Astrocyte of the cerebellum (primary cell): ENCODE data around the gene IL6.
A peak's percentile ranks its signal among the peaks of the same experiment; 100 is the strongest.
"Not testable (repeated sequence)": the region's sequence is repeated elsewhere in the genome, so short reads cannot be mapped to it uniquely, and the experiment has no call there.

Source experiments
- DNase-seq: peaks from one replicate; pipeline ENCODE4 v3.0.0-alpha.2; 2011; ENCODE audit warnings: low read depth
- H3K4me3 ChIP-seq: 2 replicates; pipeline ENCODE4 v1.5.1; 2011; ENCODE audit warnings: mild to moderate bottlenecking, low read depth, low read length, moderate library complexity
- in situ Hi-C: cut with HindIII; loops from 2 replicates; pipeline ENCODE4 v1.10.0; 2017; ENCODE audit warnings: low sequenced_read_pairs
- TF ChIP-seq, protein P1 (sequence below): IDR thresholded peaks from 2 replicates; pipeline ENCODE4 v1.5.1; 2012; ENCODE audit warnings: low read length, low read depth, moderate library complexity, mild to moderate bottlenecking; ENCODE audit errors: missing control alignments

Gene IL6

DNA sequence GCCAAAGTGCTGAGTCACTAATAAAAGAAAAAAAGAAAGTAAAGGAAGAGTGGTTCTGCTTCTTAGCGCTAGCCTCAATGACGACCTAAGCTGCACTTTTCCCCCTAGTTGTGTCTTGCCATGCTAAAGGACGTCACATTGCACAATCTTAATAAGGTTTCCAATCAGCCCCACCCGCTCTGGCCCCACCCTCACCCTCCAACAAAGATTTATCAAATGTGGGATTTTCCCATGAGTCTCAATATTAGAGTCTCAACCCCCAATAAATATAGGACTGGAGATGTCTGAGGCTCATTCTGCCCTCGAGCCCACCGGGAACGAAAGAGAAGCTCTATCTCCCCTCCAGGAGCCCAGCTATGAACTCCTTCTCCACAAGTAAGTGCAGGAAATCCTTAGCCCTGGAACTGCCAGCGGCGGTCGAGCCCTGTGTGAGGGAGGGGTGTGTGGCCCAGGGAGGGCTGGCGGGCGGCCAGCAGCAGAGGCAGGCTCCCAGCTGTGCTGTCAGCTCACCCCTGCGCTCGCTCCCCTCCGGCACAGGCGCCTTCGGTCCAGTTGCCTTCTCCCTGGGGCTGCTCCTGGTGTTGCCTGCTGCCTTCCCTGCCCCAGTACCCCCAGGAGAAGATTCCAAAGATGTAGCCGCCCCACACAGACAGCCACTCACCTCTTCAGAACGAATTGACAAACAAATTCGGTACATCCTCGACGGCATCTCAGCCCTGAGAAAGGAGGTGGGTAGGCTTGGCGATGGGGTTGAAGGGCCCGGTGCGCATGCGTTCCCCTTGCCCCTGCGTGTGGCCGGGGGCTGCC, at the start of gene IL6:
TSS of gene IL6 (plus strand) at position 294 of the 807 bp plus-strand sequence. CDS start at position 357, 63 bp downstream.
- H3K4me3 ChIP-seq, result peak within 1 kb of the TSS; percentile 23
- in situ Hi-C loops, result no loop called here
- peak; percentile 91 for DNase-seq
- TF ChIP-seq, protein P1, sequence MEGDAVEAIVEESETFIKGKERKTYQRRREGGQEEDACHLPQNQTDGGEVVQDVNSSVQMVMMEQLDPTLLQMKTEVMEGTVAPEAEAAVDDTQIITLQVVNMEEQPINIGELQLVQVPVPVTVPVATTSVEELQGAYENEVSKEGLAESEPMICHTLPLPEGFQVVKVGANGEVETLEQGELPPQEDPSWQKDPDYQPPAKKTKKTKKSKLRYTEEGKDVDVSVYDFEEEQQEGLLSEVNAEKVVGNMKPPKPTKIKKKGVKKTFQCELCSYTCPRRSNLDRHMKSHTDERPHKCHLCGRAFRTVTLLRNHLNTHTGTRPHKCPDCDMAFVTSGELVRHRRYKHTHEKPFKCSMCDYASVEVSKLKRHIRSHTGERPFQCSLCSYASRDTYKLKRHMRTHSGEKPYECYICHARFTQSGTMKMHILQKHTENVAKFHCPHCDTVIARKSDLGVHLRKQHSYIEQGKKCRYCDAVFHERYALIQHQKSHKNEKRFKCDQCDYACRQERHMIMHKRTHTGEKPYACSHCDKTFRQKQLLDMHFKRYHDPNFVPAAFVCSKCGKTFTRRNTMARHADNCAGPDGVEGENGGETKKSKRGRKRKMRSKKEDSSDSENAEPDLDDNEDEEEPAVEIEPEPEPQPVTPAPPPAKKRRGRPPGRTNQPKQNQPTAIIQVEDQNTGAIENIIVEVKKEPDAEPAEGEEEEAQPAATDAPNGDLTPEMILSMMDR, result no peak

DNA sequence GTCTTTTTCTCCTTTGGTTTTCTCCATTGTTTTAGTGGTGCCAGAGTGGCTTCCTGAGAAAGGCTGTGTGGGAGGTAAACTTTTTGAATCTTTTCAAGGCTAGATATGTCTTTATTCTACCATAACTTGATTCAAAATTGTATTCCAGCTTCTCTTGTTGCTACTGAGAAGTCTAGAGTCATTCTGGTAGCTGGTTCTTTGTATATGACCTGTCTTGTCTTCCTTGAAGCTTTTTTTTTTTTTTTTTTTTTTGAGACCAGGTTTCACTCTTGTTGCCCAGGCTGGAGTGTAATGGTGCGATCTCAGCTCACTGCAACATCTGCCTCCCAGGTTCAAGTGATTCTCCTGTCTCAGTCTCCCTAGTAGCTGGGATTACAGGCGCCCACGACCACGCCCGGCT, 49.7 kb upstream of the IL6 start:
- DNase-seq, H3K4me3 ChIP-seq, in situ Hi-C loops: not testable (repeated sequence)

DNA sequence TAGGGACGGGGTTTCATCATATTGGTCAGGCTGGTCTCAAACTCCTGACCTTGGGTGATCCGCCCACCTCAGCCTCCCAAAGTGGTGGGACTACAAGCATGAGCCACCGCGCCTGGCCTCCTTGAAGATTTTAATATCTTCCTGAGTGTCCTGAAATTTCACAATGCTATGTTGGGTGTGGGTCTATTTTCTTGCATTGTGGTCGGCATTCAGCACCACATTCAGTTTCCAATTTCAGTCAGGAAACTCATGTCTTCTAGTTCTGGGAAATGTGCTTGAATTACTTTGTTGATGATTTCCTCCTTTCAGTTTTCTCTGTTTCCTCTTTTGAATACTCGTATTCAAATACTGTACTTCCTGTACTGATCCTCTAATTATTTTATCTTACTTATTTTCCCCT, 49.3 kb upstream of the IL6 start:
- H3K4me3 ChIP-seq, result no peak overlapping the region
- in situ Hi-C loops, result no loop called here
- TF ChIP-seq, protein P1, result no peak
- DNase-seq, result no peak

DNA sequence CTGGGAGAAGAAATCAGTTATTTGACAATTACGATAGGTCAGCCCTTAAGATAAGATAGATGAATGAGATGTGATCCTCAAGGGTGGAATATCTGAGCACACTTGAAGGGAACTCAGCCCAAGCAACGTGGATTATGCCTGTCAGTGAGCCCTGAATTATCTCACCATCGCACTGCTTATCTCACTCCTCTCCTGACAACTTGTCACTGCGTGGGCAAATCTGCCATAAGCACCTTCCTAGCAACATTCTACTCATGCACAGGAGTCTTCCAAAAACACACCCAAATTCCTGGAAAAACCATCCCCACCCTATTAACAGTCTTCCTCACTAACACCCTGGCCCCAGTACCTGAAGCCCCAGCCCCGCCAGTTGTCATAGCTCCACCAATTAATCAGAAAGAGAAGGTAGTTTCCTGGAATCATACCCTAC, 46.5 kb upstream of the IL6 start:
- TF ChIP-seq, protein P1, result no peak
- in situ Hi-C loops, result no loop called here
- no peak for DNase-seq
- no peak overlapping the region for H3K4me3 ChIP-seq

DNA sequence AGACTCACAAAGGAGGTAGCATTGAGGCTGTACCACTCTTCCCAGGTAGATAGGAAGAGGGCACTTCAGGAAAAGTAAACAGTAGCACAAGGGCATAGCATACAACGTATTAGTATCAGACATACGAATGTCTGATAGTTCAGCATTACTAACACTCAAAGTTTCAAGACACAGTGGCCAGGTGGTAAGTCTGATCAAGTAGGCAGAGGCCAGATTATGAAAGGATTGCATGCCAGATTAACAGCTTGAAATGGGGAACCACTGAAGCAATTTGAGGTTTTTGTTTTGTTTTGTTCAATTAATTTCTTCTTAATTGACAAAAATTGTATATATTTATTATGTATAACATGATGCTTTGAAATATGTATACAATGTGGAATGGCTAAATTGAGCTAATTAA, 45.7 kb upstream of the IL6 start:
- TF ChIP-seq, protein P1, result no peak
- no peak overlapping the region for H3K4me3 ChIP-seq
- DNase-seq, result no peak
- in situ Hi-C loops, result no loop called here

DNA sequence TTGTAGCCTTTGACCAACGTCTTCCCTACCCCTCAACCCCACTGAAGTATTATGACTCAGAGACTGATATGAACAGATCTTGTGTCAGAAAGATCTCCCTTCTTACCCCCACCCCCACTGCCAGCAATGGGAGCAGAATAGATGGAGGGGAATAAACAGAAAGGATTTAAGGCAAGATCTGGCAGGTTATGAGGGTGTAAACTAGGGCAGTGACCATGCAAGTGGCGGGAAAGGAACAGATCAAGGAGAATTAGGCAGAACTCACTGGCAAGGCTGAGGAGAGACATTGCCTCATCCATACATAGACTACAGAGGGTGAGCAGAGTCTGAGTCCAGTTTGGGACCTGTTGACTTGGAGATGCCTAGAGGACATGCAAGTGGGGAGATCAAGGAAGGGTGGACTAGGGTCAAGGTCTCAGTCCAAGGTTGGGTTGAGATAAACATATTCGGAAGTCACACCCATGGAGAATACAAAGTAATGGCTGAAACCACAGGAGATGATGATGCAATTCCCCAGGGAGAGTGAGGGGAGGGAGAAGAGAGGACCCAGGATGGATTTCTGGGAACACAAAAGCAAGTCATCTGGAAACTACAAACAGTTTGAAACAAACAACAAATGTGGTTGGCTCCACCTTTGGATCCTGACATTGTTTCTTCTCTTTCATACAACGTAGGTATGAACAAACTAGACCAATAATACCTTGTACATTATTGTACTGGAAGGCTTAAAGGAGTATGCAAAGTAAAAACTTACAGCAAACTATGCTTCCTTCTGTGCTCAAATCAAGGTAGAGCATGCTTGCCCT, 44.9 kb upstream of the IL6 start:
- in situ Hi-C loops, result no loop called here
- H3K4me3 ChIP-seq, result no peak overlapping the region
- TF ChIP-seq, protein P1, result no peak
- DNase-seq, result no peak

DNA sequence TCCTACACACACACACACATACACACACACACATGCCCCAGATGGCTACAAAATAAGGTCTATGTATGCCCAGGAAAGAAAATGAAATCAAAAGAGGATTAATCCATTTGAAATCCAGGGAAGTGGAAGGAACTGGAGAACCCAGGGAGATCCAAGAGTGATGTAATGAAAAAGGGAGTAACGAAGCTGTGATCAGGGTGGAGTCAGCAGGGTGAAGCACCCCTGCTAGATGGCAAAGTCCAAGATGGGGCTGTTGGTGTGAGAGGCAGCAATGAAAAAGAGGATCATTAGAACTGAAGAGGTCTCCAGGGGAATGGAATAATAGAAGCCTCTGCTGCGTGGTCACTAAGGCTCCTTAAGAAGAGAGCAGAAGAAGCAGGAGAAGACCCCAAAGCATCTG, 43.6 kb upstream of the IL6 start:
- no peak overlapping the region for H3K4me3 ChIP-seq
- in situ Hi-C loops, result no loop called here
- TF ChIP-seq, protein P1, result no peak
- DNase-seq, result no peak
